ENCODE data around the gene BCL11A.
A peak's percentile ranks its signal among the peaks of the same experiment; 100 is the strongest.

The BCL11A gene

GRCh38 chr2:60570251-60570650 is 16.8 kb upstream of the BCL11A start:
- no peak overlapping the region for H3K27ac ChIP-seq
- TF ChIP-seq CTCF (conservative IDR thresholded peaks at IDR 0.05) (no peak), ZFX (IDR thresholded peaks at IDR 0.05) (no peak)

- no peak overlapping the region for H3K27ac ChIP-seq
- TF ChIP-seq CTCF (conservative IDR thresholded peaks at IDR 0.05) (no peak), ZFX (IDR thresholded peaks at IDR 0.05) (no peak)
Observed at GRCh38 chr2:60569680-60570111, 16.2 kb upstream of the BCL11A start.

- no peak overlapping the region for H3K27ac ChIP-seq
- TF ChIP-seq ZFX (IDR thresholded peaks at IDR 0.05) (no peak), CTCF (conservative IDR thresholded peaks at IDR 0.05) (no peak)
Observed at GRCh38 chr2:60567919-60568768, 14.7 kb upstream of the BCL11A start.

- no peak overlapping the region for H3K27ac ChIP-seq
- TF ChIP-seq CTCF (conservative IDR thresholded peaks at IDR 0.05) (no peak), ZFX (IDR thresholded peaks at IDR 0.05) (no peak)
Observed at GRCh38 chr2:60567096-60567495, 13.6 kb upstream of the BCL11A start.

GRCh38 chr2:60565472-60565871 is 12.0 kb upstream of the BCL11A start:
- no peak overlapping the region for H3K27ac ChIP-seq
- TF ChIP-seq ZFX (IDR thresholded peaks at IDR 0.05) (no peak), CTCF (conservative IDR thresholded peaks at IDR 0.05) (peak; percentile 26)

GRCh38 chr2:60560734-60561644 is 7.5 kb upstream of the BCL11A start:
- no peak overlapping the region for H3K27ac ChIP-seq
- no peak for TF ChIP-seq ZFX (IDR thresholded peaks at IDR 0.05)
- peak; percentile 59 for TF ChIP-seq CTCF (conservative IDR thresholded peaks at IDR 0.05)

- TF ChIP-seq ZFX (IDR thresholded peaks at IDR 0.05) (no peak), CTCF (conservative IDR thresholded peaks at IDR 0.05) (no peak)
- H3K27ac ChIP-seq: no peak overlapping the region
Observed at GRCh38 chr2:60559880-60560279, 6.4 kb upstream of the BCL11A start.

Data from C4-2B (cell line).